IMR-90 (cell line): ENCODE measurements around the gene KIF18B. TPM values are rescaled to one million over a fixed set of nuclear protein-coding genes. Genes with fewer than 3 reads are reported as not detected.

Experiments
- ATAC-seq: fragments of 200-7000 bp; cut with Tn5 transposase; 2 replicates; pipeline ENCODE4 v1.9.1; 2020; ENCODE audit warnings: low read depth, mild to moderate bottlenecking, moderate library complexity
- BruUV-seq: library from RNA; stranded (reverse); fragments of 400-500 nt; replicated peaks from 2 replicates; lab custom pipeline; 2021; lab: Mats Ljungman, UMichigan
- CTCF ChIA-PET: fragments of 300-600 bp; formaldehyde crosslinking; extraction: SDS; loops from one replicate; lab custom pipeline; 2021; ENCODE audit warnings: antibody characterized with exemption; lab: Yijun Ruan, JAX
- POLR2A ChIA-PET: fragments of 300-600 bp; sonication (Branson Sonifier 250); formaldehyde crosslinking; loops from one replicate; lab custom pipeline; 2022; ENCODE audit warnings: antibody characterized with exemption; ENCODE audit not compliant: unreplicated experiment; lab: Charles Lee
- DNase-seq: peaks from one replicate; pipeline ENCODE4 v3.0.0; 2013
- H2AFZ ChIP-seq: replicated peaks from 2 replicates; pipeline ENCODE3; 2013; ENCODE audit warnings: low read length, mild to moderate bottlenecking; ENCODE audit not compliant: poor library complexity
- H2AK5ac ChIP-seq: 2 replicates; pipeline ENCODE4 v1.6.1; 2013; ENCODE audit warnings: low read depth, low read length, inconsistent platforms
- H2AK9ac ChIP-seq: replicated peaks from 2 replicates; pipeline ENCODE3; 2013; ENCODE audit warnings: mild to moderate bottlenecking, low read depth, low read length, moderate library complexity; ENCODE audit not compliant: poor library complexity
- H2BK120ac ChIP-seq: 2 replicates; pipeline ENCODE4 v1.6.1; 2013; ENCODE audit warnings: low read depth, low read length, inconsistent platforms
- H2BK15ac ChIP-seq: 3 replicates; pipeline ENCODE4 v1.6.1; 2013; ENCODE audit warnings: low read depth, low read length, inconsistent platforms
- H2BK20ac ChIP-seq: 2 replicates; pipeline ENCODE4 v1.6.1; 2013; ENCODE audit warnings: low read depth, mild to moderate bottlenecking, inconsistent platforms, low read length, moderate library complexity
- H2BK5ac ChIP-seq: 2 replicates; pipeline ENCODE4 v1.6.1; 2013; ENCODE audit warnings: mild to moderate bottlenecking, low read depth, low read length, inconsistent platforms; ENCODE audit not compliant: poor library complexity, severe bottlenecking
- H3K14ac ChIP-seq: replicated peaks from 2 replicates; pipeline ENCODE4 v1.6.1; 2013; ENCODE audit warnings: low read depth, low read length, inconsistent platforms
- H3K18ac ChIP-seq: 2 replicates; pipeline ENCODE4 v1.6.1; 2013; ENCODE audit warnings: low read depth, low read length, control low read depth
- H3K23ac ChIP-seq: 2 replicates; pipeline ENCODE4 v1.6.1; 2013; ENCODE audit warnings: low read depth, low read length, inconsistent platforms
- H3K27ac ChIP-seq: 2 replicates; pipeline ENCODE4 v1.5.1; 2013; ENCODE audit warnings: mild to moderate bottlenecking, control low read depth, low read length; ENCODE audit not compliant: insufficient read depth
- H3K27me3 ChIP-seq: 2 replicates; pipeline ENCODE4 v1.6.1; 2013; ENCODE audit warnings: low read length; ENCODE audit not compliant: control insufficient read depth, insufficient read depth
- H3K36me3 ChIP-seq: 2 replicates; pipeline ENCODE4 v1.6.1; 2013; ENCODE audit warnings: low read length, mixed read lengths; ENCODE audit not compliant: control insufficient read depth, insufficient read depth
- H3K4ac ChIP-seq: 2 replicates; pipeline ENCODE4 v1.6.1; 2013; ENCODE audit warnings: low read depth, low read length, inconsistent platforms
- H3K4me1 ChIP-seq: 2 replicates; pipeline ENCODE4 v1.6.1; 2013; ENCODE audit warnings: low read length, mixed read lengths; ENCODE audit not compliant: control insufficient read depth, insufficient read depth
- H3K4me2 ChIP-seq: 2 replicates; pipeline ENCODE4 v1.6.1; 2013; ENCODE audit warnings: low read depth, mild to moderate bottlenecking, control low read depth, low read length, moderate library complexity
- H3K4me3 ChIP-seq: 2 replicates; pipeline ENCODE4 v1.5.1; 2013; ENCODE audit warnings: low read depth, mild to moderate bottlenecking, control low read depth, low read length, moderate library complexity; ENCODE audit not compliant: insufficient read depth
- H3K56ac ChIP-seq: 2 replicates; pipeline ENCODE4 v1.6.1; 2013; ENCODE audit warnings: low read length, inconsistent platforms; ENCODE audit not compliant: insufficient read depth; ENCODE audit errors: extremely low read depth
- H3K79me1 ChIP-seq, 2 experiments: 2 replicates each; pipeline ENCODE4 v1.6.1; 2013; ENCODE audit warnings: low read length in 2 of 2, inconsistent platforms in 1 of 2, low read depth in 1 of 2
- H3K9ac ChIP-seq: 2 replicates; pipeline ENCODE4 v1.6.1; 2013; ENCODE audit warnings: low read depth, low read length, control low read depth
- H3K9me1 ChIP-seq: 2 replicates; pipeline ENCODE4 v1.6.1; 2013; ENCODE audit warnings: low read length, inconsistent platforms; ENCODE audit not compliant: insufficient read depth
- H3K9me3 ChIP-seq: 2 replicates; pipeline ENCODE4 v1.6.1; 2013; ENCODE audit warnings: low read length; ENCODE audit not compliant: control insufficient read depth, insufficient read depth
- H4K20me1 ChIP-seq: 2 replicates; pipeline ENCODE4 v1.6.1; 2013; ENCODE audit warnings: low read length, inconsistent platforms; ENCODE audit not compliant: insufficient read depth
- H4K5ac ChIP-seq: 2 replicates; pipeline ENCODE4 v1.6.1; 2013; ENCODE audit warnings: mild to moderate bottlenecking, low read depth, low read length, control low read depth
- H4K8ac ChIP-seq, 2 experiments: 2 replicates each; pipeline ENCODE4 v1.6.1; 2013; ENCODE audit warnings: low read depth in 2 of 2, low read length in 2 of 2, control low read depth in 1 of 2, inconsistent platforms in 1 of 2
- H4K91ac ChIP-seq: 2 replicates; pipeline ENCODE4 v1.6.1; 2013; ENCODE audit warnings: low read depth, low read length, inconsistent platforms; ENCODE audit not compliant: insufficient read depth
- MAFK ChIP-seq: IDR thresholded peaks from 2 replicates; pipeline ENCODE4 v1.6.1; 2012; ENCODE audit warnings: low read depth, low read length, improper control_type of control experiment
- MAZ ChIP-seq: IDR thresholded peaks from 2 replicates; pipeline ENCODE4 v1.6.1; 2012; ENCODE audit warnings: low read depth, mild to moderate bottlenecking, low read length, improper control_type of control experiment, moderate library complexity, borderline replicate concordance
- MXI1 ChIP-seq: IDR thresholded peaks from 2 replicates; pipeline ENCODE4 v1.6.1; 2012; ENCODE audit warnings: low read depth, mild to moderate bottlenecking, low read length, moderate library complexity, borderline replicate concordance
- NFE2L2 ChIP-seq: fragments of 150-350 bp; IDR thresholded peaks from 2 replicates; pipeline ENCODE4 v1.6.1; 2016; ENCODE audit warnings: low read depth, mild to moderate bottlenecking, low read length
- POLR2A ChIP-seq: IDR thresholded peaks from 2 replicates; pipeline ENCODE4 v1.6.1; 2012; ENCODE audit warnings: mild to moderate bottlenecking, low read depth, low read length
- RFX5 ChIP-seq: IDR thresholded peaks from 2 replicates; pipeline ENCODE4 v1.8.0; 2012; ENCODE audit warnings: low read depth, mild to moderate bottlenecking, low read length, moderate library complexity
- WGBS, 2 experiments: methylation state at CpG; one replicate each; pipeline versions ENCODE4 v1.1.5 to v1.1.7; 2013; ENCODE audit warnings: missing lambda C conversion rate in 2 of 2; ENCODE audit not compliant: insufficient read length in 1 of 2; ENCODE audit errors: extremely low coverage in 2 of 2; 5-methylcytosine and 5-hydroxymethylcytosine counted together
- dilution Hi-C: fragments of 300-500 bp; cut with HindIII; formaldehyde crosslinking; loops from one replicate; pipeline ENCODE4 v1.14.3; 2018; ENCODE audit warnings: low sequenced_read_pairs; ENCODE audit not compliant: unreplicated experiment
- in situ Hi-C: fragments of 300-500 bp; cut with MboI; formaldehyde crosslinking; loops from 3 replicates; pipeline ENCODE4 v1.14.3; 2019; ENCODE audit warnings: low sequenced_read_pairs, inconsistent platforms, mixed read lengths
- intact Hi-C: fragments of 100-400 bp; cut with micrococcal nuclease; formaldehyde crosslinking; loops from 2 replicates; pipeline ENCODE4 v1.10.0; 2022
- polyA plus RNA-seq, 3 experiments: library from polyadenylated mRNA; depleted of rRNA; stranded (reverse); fragments of >200 nt; gene quantifications; 2 replicates each; pipeline ENCODE4 v1.2.3, GENCODE V29; 2012; ENCODE audit warnings: low replicate concordance in 1 of 3
- total RNA-seq: library from RNA; depleted of rRNA; stranded (reverse); fragments of >200 nt; gene quantifications from 2 replicates; pipeline ENCODE4 v1.2.3, GENCODE V29; 2012
- TF ChIP-seq, protein P1 (sequence below): fragments of 150-350 bp; IDR thresholded peaks from 2 replicates; pipeline ENCODE4 v1.6.1; 2017; ENCODE audit warnings: mild to moderate bottlenecking, antibody characterized with exemption, low read length, low read depth
- TF ChIP-seq, protein P2 (sequence below): fragments of 150-350 bp; IDR thresholded peaks from 2 replicates; pipeline ENCODE4 v1.6.1; 2016; ENCODE audit warnings: low read depth, mild to moderate bottlenecking, low read length, moderate library complexity, borderline replicate concordance
- TF ChIP-seq, protein P3 (sequence below): conservative IDR thresholded peaks from 2 replicates; pipeline ENCODE4 v1.5.1; 2012; ENCODE audit warnings: mild to moderate bottlenecking, low read depth, low read length, improper control_type of control experiment

The KIF18B gene
- total and polyA plus RNA-seq, 2 of the 4 experiments (the other 2 are of a cell fraction), result 1.3 to 16.0 TPM

GRCh38 chr17:44887971-44888954 lies 59.3 kb downstream of the KIF18B start:
- Histone ChIP-seq H2AFZ (no peak overlapping the region), H3K4me3 (no peak overlapping the region), H2AK9ac (no peak overlapping the region), H3K4me1 (no peaks in the 10 kb centered on the region), H3K27me3 (no peaks in the 10 kb centered on the region), H3K9ac (no peak overlapping the region), H3K23ac (no peak overlapping the region), H3K9me1 (peaks cover 11% of the 10 kb centered on the region), H4K20me1 (peaks cover 28% of the 10 kb centered on the region), H3K4me2 (no peak overlapping the region), H3K79me1 (peaks cover 15 to 46% of the 10 kb centered on the region in 2 experiments), H3K36me3 (peaks cover 34% of the 10 kb centered on the region), H2BK5ac (no peak overlapping the region), H3K18ac (no peak overlapping the region), H4K8ac (no peak overlapping the region), H4K91ac (no peak overlapping the region), H2BK20ac (no peak overlapping the region), H3K9me3 (no peaks in the 10 kb centered on the region), H3K56ac (no peak overlapping the region), H2BK15ac (no peak overlapping the region; the same call in 2 of the 3 replicates), H3K14ac (no peak overlapping the region), H2AK5ac (no peak overlapping the region), H3K4ac (no peak overlapping the region), H4K5ac (no peak overlapping the region), H2BK120ac (no peak overlapping the region), H3K27ac (no peak overlapping the region)
- DNase-seq (no peak), ATAC-seq (no peak)
- BruUV-seq, result no TSS peak
- intact Hi-C loops, result no loop called here
- in situ Hi-C loops, result no loop called here
- ChIA-PET CTCF (no interaction called here), POLR2A (interaction anchor here (0.5 kb wide), 1 partner anchor 41 kb away, joined by 3 read pairs; the partner anchor contains the start of gene HIGD1B)
- dilution Hi-C loops, result no loop called here
- 100% methylated on average over 5 of the region's 10 CpGs; no CpG with 5 or more reads in 1 of the 2 experiments for WGBS, 2 experiments
- TF ChIP-seq MXI1 (no peak), RFX5 (no peak), MAZ (no peak), NFE2L2 (no peak), MAFK (no peak), POLR2A (no peak)
- TF ChIP-seq, protein P1, sequence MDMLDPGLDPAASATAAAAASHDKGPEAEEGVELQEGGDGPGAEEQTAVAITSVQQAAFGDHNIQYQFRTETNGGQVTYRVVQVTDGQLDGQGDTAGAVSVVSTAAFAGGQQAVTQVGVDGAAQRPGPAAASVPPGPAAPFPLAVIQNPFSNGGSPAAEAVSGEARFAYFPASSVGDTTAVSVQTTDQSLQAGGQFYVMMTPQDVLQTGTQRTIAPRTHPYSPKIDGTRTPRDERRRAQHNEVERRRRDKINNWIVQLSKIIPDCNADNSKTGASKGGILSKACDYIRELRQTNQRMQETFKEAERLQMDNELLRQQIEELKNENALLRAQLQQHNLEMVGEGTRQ, result no peak
- TF ChIP-seq, protein P2, sequence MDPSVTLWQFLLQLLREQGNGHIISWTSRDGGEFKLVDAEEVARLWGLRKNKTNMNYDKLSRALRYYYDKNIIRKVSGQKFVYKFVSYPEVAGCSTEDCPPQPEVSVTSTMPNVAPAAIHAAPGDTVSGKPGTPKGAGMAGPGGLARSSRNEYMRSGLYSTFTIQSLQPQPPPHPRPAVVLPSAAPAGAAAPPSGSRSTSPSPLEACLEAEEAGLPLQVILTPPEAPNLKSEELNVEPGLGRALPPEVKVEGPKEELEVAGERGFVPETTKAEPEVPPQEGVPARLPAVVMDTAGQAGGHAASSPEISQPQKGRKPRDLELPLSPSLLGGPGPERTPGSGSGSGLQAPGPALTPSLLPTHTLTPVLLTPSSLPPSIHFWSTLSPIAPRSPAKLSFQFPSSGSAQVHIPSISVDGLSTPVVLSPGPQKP, result no peak
- TF ChIP-seq, protein P3, sequence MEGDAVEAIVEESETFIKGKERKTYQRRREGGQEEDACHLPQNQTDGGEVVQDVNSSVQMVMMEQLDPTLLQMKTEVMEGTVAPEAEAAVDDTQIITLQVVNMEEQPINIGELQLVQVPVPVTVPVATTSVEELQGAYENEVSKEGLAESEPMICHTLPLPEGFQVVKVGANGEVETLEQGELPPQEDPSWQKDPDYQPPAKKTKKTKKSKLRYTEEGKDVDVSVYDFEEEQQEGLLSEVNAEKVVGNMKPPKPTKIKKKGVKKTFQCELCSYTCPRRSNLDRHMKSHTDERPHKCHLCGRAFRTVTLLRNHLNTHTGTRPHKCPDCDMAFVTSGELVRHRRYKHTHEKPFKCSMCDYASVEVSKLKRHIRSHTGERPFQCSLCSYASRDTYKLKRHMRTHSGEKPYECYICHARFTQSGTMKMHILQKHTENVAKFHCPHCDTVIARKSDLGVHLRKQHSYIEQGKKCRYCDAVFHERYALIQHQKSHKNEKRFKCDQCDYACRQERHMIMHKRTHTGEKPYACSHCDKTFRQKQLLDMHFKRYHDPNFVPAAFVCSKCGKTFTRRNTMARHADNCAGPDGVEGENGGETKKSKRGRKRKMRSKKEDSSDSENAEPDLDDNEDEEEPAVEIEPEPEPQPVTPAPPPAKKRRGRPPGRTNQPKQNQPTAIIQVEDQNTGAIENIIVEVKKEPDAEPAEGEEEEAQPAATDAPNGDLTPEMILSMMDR, result no peak
